GM12878 (cell line): Measurements from ENCODE around the gene BRSK2.
"Not testable (repeated sequence)": the region's sequence is repeated elsewhere in the genome, so short reads cannot be mapped to it uniquely, and the experiment has no call there.

Experiments
- CREB1 ChIP-seq: IDR thresholded peaks from 2 replicates; pipeline ENCODE4 v1.6.1; 2012; ENCODE audit warnings: low read depth, mild to moderate bottlenecking, inconsistent platforms
- CTCF ChIP-seq, 3 experiments: IDR thresholded peaks in 2 of 3; conservative IDR thresholded peaks in 1 of 3; 2 replicates each; pipeline ENCODE4 v1.5.1; 2011; ENCODE audit warnings: low read depth in 3 of 3, low read length in 3 of 3, mild to moderate bottlenecking in 3 of 3, control low read depth in 2 of 3, moderate library complexity in 2 of 3, inconsistent platforms in 1 of 3, mixed read lengths in 1 of 3; ENCODE audit not compliant: control insufficient read depth in 2 of 3, insufficient read depth in 1 of 3; ENCODE audit errors: extremely low read depth in 1 of 3
- EP300 ChIP-seq, 2 experiments: fragments of 150-350 bp in 1 of 2; IDR thresholded peaks; 2 replicates each; pipeline ENCODE4 v1.6.1; 2011 to 2012; ENCODE audit warnings: low read depth in 2 of 2, low read length in 2 of 2, borderline replicate concordance in 1 of 2, improper control_type of control experiment in 1 of 2, inconsistent platforms in 1 of 2; ENCODE audit not compliant: control insufficient read depth in 1 of 2
- EZH2 ChIP-seq: IDR thresholded peaks from 2 replicates; pipeline ENCODE4 v1.6.1; 2012; ENCODE audit warnings: low read depth, mild to moderate bottlenecking, control low read depth, inconsistent platforms, low read length, borderline replicate concordance; ENCODE audit not compliant: control insufficient read depth
- KDM1A ChIP-seq: fragments of 200-600 bp; sonication (generic); IDR thresholded peaks from 2 replicates; pipeline ENCODE4 v1.6.1; 2016; ENCODE audit warnings: borderline replicate concordance
- NR2C1 ChIP-seq: fragments of 450-650 bp; IDR thresholded peaks from 2 replicates; pipeline ENCODE4 v1.6.1; 2017; ENCODE audit warnings: antibody characterized with exemption, mild to moderate bottlenecking, moderate library complexity
- NR2C2 ChIP-seq: IDR thresholded peaks from 2 replicates; pipeline ENCODE4 v1.6.1; 2011; ENCODE audit warnings: borderline replicate concordance, low read depth; ENCODE audit not compliant: control insufficient read depth, insufficient read length
- POLR2AphosphoS5 ChIP-seq: IDR thresholded peaks from 2 replicates; pipeline ENCODE4 v1.6.1; 2011; ENCODE audit warnings: mild to moderate bottlenecking, low read length, inconsistent platforms
- STAT1 ChIP-seq: fragments of 450-650 bp; conservative IDR thresholded peaks from 2 replicates; pipeline ENCODE4 v1.6.1; 2014; ENCODE audit warnings: antibody characterized with exemption, mild to moderate bottlenecking
- SUZ12 ChIP-seq: fragments of 200-600 bp; sonication (generic); IDR thresholded peaks from one replicate; pipeline ENCODE4 v1.6.1; 2018; ENCODE audit warnings: antibody characterized with exemption, mild to moderate bottlenecking; ENCODE audit not compliant: unreplicated experiment
- ZNF384 ChIP-seq: IDR thresholded peaks from 2 replicates; pipeline ENCODE4 v1.6.1; 2012; ENCODE audit warnings: low read depth, mild to moderate bottlenecking, low read length, improper control_type of control experiment, borderline replicate concordance

- TF ChIP-seq NR2C1; EP300 (IDR thresholded peaks at IDR 0.05; ENCODE audit: borderline replicate concordance in 1 of 2, control insufficient read depth in 1 of 2, low read depth in 2 of 2, low read length in 2 of 2); ZNF384; CTCF (IDR thresholded peaks at IDR 0.05 in 2 of 3, conservative IDR thresholded peaks at IDR 0.05 in 1 of 3; ENCODE audit: control insufficient read depth in 2 of 3, extremely low read depth in 1 of 3, insufficient read depth in 1 of 3, low read depth in 3 of 3, low read length in 3 of 3); KDM1A; POLR2AphosphoS5; SUZ12; CREB1; NR2C2; STAT1; EZH2: not testable (repeated sequence)
These were observed 20.1 kb downstream of the BRSK2 start for GRCh38 chr11:1409852-1410125.
